ENCODE results near the gene HSD17B3.
"Not testable (repeated sequence)": the region's sequence is repeated elsewhere in the genome, so short reads cannot be mapped to it uniquely, and the experiment has no call there.

The HSD17B3 gene

GRCh38 chr9:96270236-96270744, 31.7 kb downstream of the HSD17B3 start:
- Mint-ChIP-seq H3K27ac (no peak overlapping the region), H3K4me1 (no peaks in the 10 kb centered on the region), H3K9me3 (peaks cover 11% of the 10 kb centered on the region), H3K4me3 (no peak overlapping the region), H3K36me3 (no peaks in the 10 kb centered on the region)
- no peak for ATAC-seq
- no peak for DNase-seq (ENCODE audit: low spot score in 2 of 2)

- Mint-ChIP-seq H3K4me1 (peaks cover 4% of the 10 kb centered on the region), H3K4me3 (no peak overlapping the region), H3K27ac (no peak overlapping the region), H3K9me3 (no peaks in the 10 kb centered on the region), H3K36me3 (no peaks in the 10 kb centered on the region)
- no peak for DNase-seq (ENCODE audit: low spot score in 2 of 2)
- ATAC-seq: no peak
Measured at GRCh38 chr9:96258967-96259366, 43.0 kb downstream of the HSD17B3 start.

GRCh38 chr9:96256800-96257199, 45.2 kb downstream of the HSD17B3 start:
- no peak overlapping the region for H3K27ac Mint-ChIP-seq
- peaks cover 4% of the 10 kb centered on the region for H3K4me1 Mint-ChIP-seq
- ATAC-seq (no peak), DNase-seq (ENCODE audit: low spot score in 2 of 2) (no peak)
- no peaks in the 10 kb centered on the region for H3K36me3 Mint-ChIP-seq
- no peak overlapping the region for H3K4me3 Mint-ChIP-seq
- H3K9me3 Mint-ChIP-seq: no peaks in the 10 kb centered on the region

GRCh38 chr9:96255698-96256097, 46.3 kb downstream of the HSD17B3 start:
- Mint-ChIP-seq H3K9me3 (no peaks in the 10 kb centered on the region), H3K4me3 (no peak overlapping the region), H3K27ac (no peak overlapping the region), H3K4me1 (peaks cover 4% of the 10 kb centered on the region), H3K36me3 (no peaks in the 10 kb centered on the region)
- ATAC-seq: no peak
- no peak for DNase-seq (ENCODE audit: low spot score in 2 of 2)

GRCh38 chr9:96253059-96253696, 48.8 kb downstream of the HSD17B3 start:
- DNase-seq (ENCODE audit: low spot score in 2 of 2): no peak
- no peaks in the 10 kb centered on the region for H3K9me3 Mint-ChIP-seq
- no peak for ATAC-seq
- no peak overlapping the region for H3K4me3 Mint-ChIP-seq
- no peaks in the 10 kb centered on the region for H3K36me3 Mint-ChIP-seq
- H3K4me1 Mint-ChIP-seq: peaks cover 4% of the 10 kb centered on the region
- no peak overlapping the region for H3K27ac Mint-ChIP-seq

- no peaks in the 10 kb centered on the region for H3K4me1 Mint-ChIP-seq
- no peak for DNase-seq (ENCODE audit: low spot score in 2 of 2)
- no peak for ATAC-seq
- no peak overlapping the region for H3K4me3 Mint-ChIP-seq
- H3K9me3 Mint-ChIP-seq: no peaks in the 10 kb centered on the region
- no peak overlapping the region for H3K27ac Mint-ChIP-seq
- no peaks in the 10 kb centered on the region for H3K36me3 Mint-ChIP-seq
Measured at GRCh38 chr9:96251451-96251850, 50.5 kb downstream of the HSD17B3 start.

GRCh38 chr9:96249746-96250145, 52.2 kb downstream of the HSD17B3 start:
- no peak for DNase-seq (ENCODE audit: low spot score in 2 of 2)
- no peak for ATAC-seq
- Mint-ChIP-seq H3K27ac (no peak overlapping the region), H3K4me3 (no peak overlapping the region), H3K4me1 (no peaks in the 10 kb centered on the region), H3K9me3 (no peaks in the 10 kb centered on the region), H3K36me3 (no peaks in the 10 kb centered on the region)

- no peak for ATAC-seq
- Mint-ChIP-seq H3K4me3 (no peak overlapping the region), H3K27ac (no peak overlapping the region), H3K4me1 (peaks cover 26% of the 10 kb centered on the region), H3K36me3 (peaks cover 15% of the 10 kb centered on the region), H3K9me3 (no peaks in the 10 kb centered on the region)
- DNase-seq (ENCODE audit: low spot score in 2 of 2): no peak
Measured at GRCh38 chr9:96246267-96246671, 55.7 kb downstream of the HSD17B3 start.

- ATAC-seq (no peak), DNase-seq (ENCODE audit: low spot score in 2 of 2) (no peak)
- peaks cover 18% of the 10 kb centered on the region for H3K36me3 Mint-ChIP-seq
- no peaks in the 10 kb centered on the region for H3K9me3 Mint-ChIP-seq
- peaks cover 34% of the 10 kb centered on the region for H3K4me1 Mint-ChIP-seq
- H3K27ac Mint-ChIP-seq: no peak overlapping the region
- no peak overlapping the region for H3K4me3 Mint-ChIP-seq
Measured at GRCh38 chr9:96245399-96245798, 56.6 kb downstream of the HSD17B3 start.

GRCh38 chr9:96243778-96244177, 58.2 kb downstream of the HSD17B3 start:
- Mint-ChIP-seq H3K4me3 (no peak overlapping the region), H3K36me3 (peaks cover 18% of the 10 kb centered on the region)

GRCh38 chr9:96242811-96243210, 59.2 kb downstream of the HSD17B3 start:
- ATAC-seq: peak; percentile 31
- peaks cover 43% of the 10 kb centered on the region for H3K4me1 Mint-ChIP-seq
- no peak for DNase-seq (ENCODE audit: low spot score in 2 of 2)
- H3K4me3 Mint-ChIP-seq: no peak overlapping the region
- no peak overlapping the region for H3K27ac Mint-ChIP-seq
- peaks cover 18% of the 10 kb centered on the region for H3K36me3 Mint-ChIP-seq
- H3K9me3 Mint-ChIP-seq: no peaks in the 10 kb centered on the region

More at GRCh38 chr9:96243778-96244177, 58.2 kb downstream of the HSD17B3 start:
- Mint-ChIP-seq H3K27ac (no peak overlapping the region), H3K9me3 (no peaks in the 10 kb centered on the region), H3K4me1 (peaks cover 43% of the 10 kb centered on the region)
- no peak for DNase-seq (ENCODE audit: low spot score in 2 of 2)
- no peak for ATAC-seq

- Mint-ChIP-seq H3K36me3 (peaks cover 18% of the 10 kb centered on the region), H3K9me3 (no peaks in the 10 kb centered on the region), H3K4me3 (peak overlapping the region; percentile 36), H3K4me1 (peaks cover 43% of the 10 kb centered on the region), H3K27ac (peak overlapping the region; percentile 90)
- ATAC-seq: peak; percentile 92
- DNase-seq (ENCODE audit: low spot score in 2 of 2): peak; percentile 36 to 82
Measured at GRCh38 chr9:96241391-96241809, 60.6 kb downstream of the HSD17B3 start.

GRCh38 chr9:96236854-96237550, 65.0 kb downstream of the HSD17B3 start:
- H3K36me3 Mint-ChIP-seq: peaks cover 10% of the 10 kb centered on the region
- ATAC-seq (no peak), DNase-seq (ENCODE audit: low spot score in 2 of 2) (no peak)
- no peak overlapping the region for H3K27ac Mint-ChIP-seq
- no peaks in the 10 kb centered on the region for H3K9me3 Mint-ChIP-seq
- H3K4me3 Mint-ChIP-seq: no peak overlapping the region
- H3K4me1 Mint-ChIP-seq: peaks cover 30% of the 10 kb centered on the region

- not testable (repeated sequence) for H3K9me3 Mint-ChIP-seq; ATAC-seq; H3K4me3 Mint-ChIP-seq; DNase-seq (ENCODE audit: low spot score in 2 of 2); H3K36me3 Mint-ChIP-seq; H3K27ac Mint-ChIP-seq
- H3K4me1 Mint-ChIP-seq: peaks cover 23% of the 10 kb centered on the region
Measured at GRCh38 chr9:96236337-96236736, 65.6 kb downstream of the HSD17B3 start.

- no peaks in the 10 kb centered on the region for H3K36me3 Mint-ChIP-seq
- H3K4me3 Mint-ChIP-seq: no peak overlapping the region
- H3K9me3 Mint-ChIP-seq: peaks cover 3% of the 10 kb centered on the region
- no peak for DNase-seq (ENCODE audit: low spot score in 2 of 2)
- peaks cover 6% of the 10 kb centered on the region for H3K4me1 Mint-ChIP-seq
- no peak overlapping the region for H3K27ac Mint-ChIP-seq
- peak; percentile 76 for ATAC-seq
Measured at GRCh38 chr9:96232539-96233241, 69.3 kb downstream of the HSD17B3 start.

Measured in stimulated activated effector memory CD8-positive, alpha-beta T cell treated with anti-CD3 and anti-CD28 coated beads, Interleukin-12 subunit alpha, Interleukin-12 subunit beta, amount 100 ng/mL, for 72 hours (primary cell).